Trophoblast cell (in vitro differentiated cells and primary cell): ENCODE measurements around the gene EARS2.
A peak's percentile ranks its signal among the peaks of the same experiment; 100 is the strongest.

ENCODE experiments used
- DNase-seq, 2 donors: peaks; one replicate each; pipeline ENCODE4 v3.0.0-alpha.2; 2016
- H2AFZ ChIP-seq: 2 replicates; pipeline ENCODE4 v1.6.1; 2013; ENCODE audit warnings: low read length, moderate library complexity, mild to moderate bottlenecking; ENCODE audit not compliant: insufficient read depth, poor library complexity
- H2AK5ac ChIP-seq: 2 replicates; pipeline ENCODE4 v1.6.1; 2013; ENCODE audit warnings: mild to moderate bottlenecking, low read length
- H2BK120ac ChIP-seq: 2 replicates; pipeline ENCODE4 v1.6.1; 2013; ENCODE audit warnings: low read length, mild to moderate bottlenecking, moderate library complexity; ENCODE audit not compliant: insufficient read depth, poor library complexity
- H2BK12ac ChIP-seq: 2 replicates; pipeline ENCODE4 v1.6.1; 2013; ENCODE audit warnings: mild to moderate bottlenecking, low read length, moderate library complexity
- H2BK5ac ChIP-seq: 2 replicates; pipeline ENCODE4 v1.6.1; 2013; ENCODE audit warnings: low read length, low read depth, moderate library complexity, mild to moderate bottlenecking; ENCODE audit not compliant: poor library complexity
- H3K14ac ChIP-seq: 2 replicates; pipeline ENCODE4 v1.6.1; 2013; ENCODE audit warnings: mild to moderate bottlenecking, low read length
- H3K18ac ChIP-seq: 2 replicates; pipeline ENCODE4 v1.6.1; 2013; ENCODE audit warnings: mild to moderate bottlenecking, low read length
- H3K23ac ChIP-seq: 2 replicates; pipeline ENCODE4 v1.6.1; 2013; ENCODE audit warnings: low read length
- H3K27ac ChIP-seq: 2 replicates; pipeline ENCODE4 v1.5.1; 2013; ENCODE audit warnings: low read depth, mild to moderate bottlenecking, inconsistent platforms, low read length, moderate library complexity
- H3K27me3 ChIP-seq: 2 replicates; pipeline ENCODE4 v1.6.1; 2013; ENCODE audit warnings: inconsistent platforms, mild to moderate bottlenecking, low read length, moderate library complexity; ENCODE audit not compliant: insufficient read depth
- H3K36me3 ChIP-seq, 2 experiments: 1 replicate in 1 of 2; 2 replicates in 1 of 2; pipeline ENCODE4 v1.6.1; 2013; ENCODE audit warnings: low read length in 2 of 2, mild to moderate bottlenecking in 2 of 2, moderate library complexity in 1 of 2; ENCODE audit not compliant: insufficient read depth in 2 of 2, control insufficient read depth in 1 of 2
- H3K4ac ChIP-seq: 2 replicates; pipeline ENCODE4 v1.6.1; 2013; ENCODE audit warnings: low read depth, mild to moderate bottlenecking, low read length, moderate library complexity
- H3K4me1 ChIP-seq, 2 experiments: 1 replicate in 1 of 2; 2 replicates in 1 of 2; pipeline ENCODE4 v1.6.1; 2013; ENCODE audit warnings: low read length in 2 of 2, mild to moderate bottlenecking in 2 of 2, moderate library complexity in 1 of 2; ENCODE audit not compliant: insufficient read depth in 2 of 2, control insufficient read depth in 1 of 2
- H3K4me2 ChIP-seq: 2 replicates; pipeline ENCODE4 v1.6.1; 2013; ENCODE audit warnings: inconsistent platforms, mild to moderate bottlenecking, low read length, moderate library complexity
- H3K4me3 ChIP-seq: 2 replicates; pipeline ENCODE4 v1.5.1; 2013; ENCODE audit warnings: mild to moderate bottlenecking, low read depth, low read length, inconsistent platforms
- H3K79me1 ChIP-seq: one replicate; pipeline ENCODE4 v1.6.1; 2013; ENCODE audit warnings: low read length
- H3K79me2 ChIP-seq: 2 replicates; pipeline ENCODE4 v1.6.1; 2013; ENCODE audit warnings: low read length, mild to moderate bottlenecking; ENCODE audit not compliant: control insufficient read depth, insufficient read depth, poor library complexity
- H3K9ac ChIP-seq: 2 replicates; pipeline ENCODE4 v1.6.1; 2013; ENCODE audit warnings: mild to moderate bottlenecking, low read length
- H3K9me3 ChIP-seq: 2 replicates; pipeline ENCODE4 v1.6.1; 2013; ENCODE audit warnings: low read depth, mild to moderate bottlenecking, control low read depth, inconsistent platforms, low read length; ENCODE audit not compliant: insufficient read depth
- H4K12ac ChIP-seq: 2 replicates; pipeline ENCODE4 v1.6.1; 2013; ENCODE audit warnings: low read depth, mild to moderate bottlenecking, low read length, moderate library complexity
- H4K8ac ChIP-seq: 2 replicates; pipeline ENCODE4 v1.6.1; 2013; ENCODE audit warnings: low read depth, mild to moderate bottlenecking, low read length, moderate library complexity
- H4K91ac ChIP-seq: one replicate; pipeline ENCODE4 v1.6.1; 2013; ENCODE audit warnings: low read depth, mild to moderate bottlenecking, low read length, moderate library complexity
- WGBS: extraction: QIAGEN DNeasy Blood & Tissue Kit; methylation state at CpG from one replicate; pipeline ENCODE4 v1.1.7; 2013; ENCODE audit warnings: missing lambda C conversion rate; ENCODE audit not compliant: insufficient read length, insufficient coverage; ENCODE audit errors: extremely low coverage; 5-methylcytosine and 5-hydroxymethylcytosine counted together

EARS2 gene

GRCh38 chr16:23562505-23562904 lies 5.4 kb upstream of the EARS2 start:
- DNase-seq = no peak
- no CpG with 5 or more reads among the region's 13 CpGs for WGBS
- Histone ChIP-seq H2AK5ac (no peak overlapping the region), H2BK12ac (no peak overlapping the region), H3K79me2 (peaks cover 7% of the 10 kb centered on the region), H3K4me1 (no peaks in the 10 kb centered on the region), H3K9me3 (no peaks in the 10 kb centered on the region), H3K14ac (no peak overlapping the region), H3K27ac (no peak overlapping the region), H3K4me3 (no peak overlapping the region), H3K79me1 (peaks cover 3% of the 10 kb centered on the region), H3K9ac (no peak overlapping the region), H3K36me3 (peaks cover 46 to 68% of the 10 kb centered on the region in 2 experiments), H2BK5ac (no peak overlapping the region), H4K12ac (no peak overlapping the region), H3K4me2 (no peak overlapping the region), H2BK120ac (no peak overlapping the region), H3K4ac (no peak overlapping the region), H2AFZ (no peak overlapping the region), H4K8ac (no peak overlapping the region), H4K91ac (no peak overlapping the region), H3K27me3 (no peaks in the 10 kb centered on the region), H3K18ac (peak overlapping the region; percentile 31), H3K23ac (no peak overlapping the region)

- no peak for DNase-seq
- peaks cover 0 to 2% of the 10 kb centered on the region in 2 experiments for H3K4me1 ChIP-seq
- no peak overlapping the region for H2AK5ac ChIP-seq
- H2BK12ac ChIP-seq = no peak overlapping the region
- no peak overlapping the region for H4K91ac ChIP-seq
- no peak overlapping the region for H2BK5ac ChIP-seq
- no peak overlapping the region for H4K8ac ChIP-seq
- H3K4me3 ChIP-seq = no peak overlapping the region
- peaks cover 9% of the 10 kb centered on the region for H3K79me2 ChIP-seq
- no peak overlapping the region for H3K23ac ChIP-seq
- H2AFZ ChIP-seq = no peak overlapping the region
- no peak overlapping the region for H3K9ac ChIP-seq
- H3K79me1 ChIP-seq = peaks cover 7% of the 10 kb centered on the region
- H3K14ac ChIP-seq = no peak overlapping the region
- no peak overlapping the region for H3K27ac ChIP-seq
- no peak overlapping the region for H4K12ac ChIP-seq
- no peaks in the 10 kb centered on the region for H3K9me3 ChIP-seq
- H3K27me3 ChIP-seq = no peaks in the 10 kb centered on the region
- H3K4me2 ChIP-seq = no peak overlapping the region
- no CpG with 5 or more reads among the region's 5 CpGs for WGBS
- H3K36me3 ChIP-seq = peaks cover 39 to 61% of the 10 kb centered on the region in 2 experiments
- H2BK120ac ChIP-seq = no peak overlapping the region
- H3K4ac ChIP-seq = no peak overlapping the region
- H3K18ac ChIP-seq = no peak overlapping the region
Observed at GRCh38 chr16:23561586-23561985, 4.4 kb upstream of the EARS2 start.

GRCh38 chr16:23557779-23558702 lies 891 bp upstream of the EARS2 start:
- Histone ChIP-seq H3K4me3 (peak overlapping the region; percentile 98), H4K91ac (peak overlapping the region; percentile 91), H2AK5ac (peak overlapping the region; percentile 67), H2BK5ac (peak overlapping the region; percentile 70), H3K27me3 (no peaks in the 10 kb centered on the region), H3K9me3 (no peaks in the 10 kb centered on the region), H3K14ac (peak overlapping the region; percentile 93), H2BK12ac (no peak overlapping the region), H3K4ac (peak overlapping the region; percentile 85), H2BK120ac (peak overlapping the region; percentile 84), H3K79me2 (peaks cover 9% of the 10 kb centered on the region), H3K36me3 (peaks cover 17 to 31% of the 10 kb centered on the region in 2 experiments), H3K4me2 (peak overlapping the region; percentile 94), H3K23ac (peak overlapping the region; percentile 85), H4K12ac (peak overlapping the region; percentile 92), H3K9ac (peak overlapping the region; percentile 98), H3K4me1 (peaks cover 0 to 4% of the 10 kb centered on the region in 2 experiments), H3K18ac (peak overlapping the region; percentile 88), H4K8ac (peak overlapping the region; percentile 95), H3K27ac (no peak overlapping the region), H3K79me1 (peaks cover 7% of the 10 kb centered on the region), H2AFZ (peak overlapping the region; percentile 93)
- no CpG with 5 or more reads among the region's 60 CpGs for WGBS
- DNase-seq = peak in 1 of 2 donors; percentile 31

GRCh38 chr16:23554536-23554935 lies 2.6 kb downstream of the EARS2 start:
- Histone ChIP-seq H2BK5ac (no peak overlapping the region), H4K8ac (no peak overlapping the region), H2AFZ (no peak overlapping the region), H3K23ac (no peak overlapping the region), H3K79me2 (peaks cover 9% of the 10 kb centered on the region), H3K14ac (no peak overlapping the region), H3K18ac (no peak overlapping the region), H2AK5ac (no peak overlapping the region), H3K27ac (no peak overlapping the region), H2BK12ac (no peak overlapping the region), H3K9me3 (no peaks in the 10 kb centered on the region), H3K36me3 (peaks cover 26% of the 10 kb centered on the region in 2 experiments), H3K4me1 (peaks cover 0 to 4% of the 10 kb centered on the region in 2 experiments), H3K27me3 (no peaks in the 10 kb centered on the region), H4K12ac (no peak overlapping the region), H2BK120ac (no peak overlapping the region), H3K79me1 (peaks cover 7% of the 10 kb centered on the region), H3K4me3 (no peak overlapping the region), H3K4ac (no peak overlapping the region), H3K4me2 (no peak overlapping the region), H3K9ac (no peak overlapping the region), H4K91ac (no peak overlapping the region)
- DNase-seq = no peak
- WGBS = no CpG with 5 or more reads among the region's 3 CpGs
